ENCODE data around the gene MAST4.

The MAST4 gene

DNA sequence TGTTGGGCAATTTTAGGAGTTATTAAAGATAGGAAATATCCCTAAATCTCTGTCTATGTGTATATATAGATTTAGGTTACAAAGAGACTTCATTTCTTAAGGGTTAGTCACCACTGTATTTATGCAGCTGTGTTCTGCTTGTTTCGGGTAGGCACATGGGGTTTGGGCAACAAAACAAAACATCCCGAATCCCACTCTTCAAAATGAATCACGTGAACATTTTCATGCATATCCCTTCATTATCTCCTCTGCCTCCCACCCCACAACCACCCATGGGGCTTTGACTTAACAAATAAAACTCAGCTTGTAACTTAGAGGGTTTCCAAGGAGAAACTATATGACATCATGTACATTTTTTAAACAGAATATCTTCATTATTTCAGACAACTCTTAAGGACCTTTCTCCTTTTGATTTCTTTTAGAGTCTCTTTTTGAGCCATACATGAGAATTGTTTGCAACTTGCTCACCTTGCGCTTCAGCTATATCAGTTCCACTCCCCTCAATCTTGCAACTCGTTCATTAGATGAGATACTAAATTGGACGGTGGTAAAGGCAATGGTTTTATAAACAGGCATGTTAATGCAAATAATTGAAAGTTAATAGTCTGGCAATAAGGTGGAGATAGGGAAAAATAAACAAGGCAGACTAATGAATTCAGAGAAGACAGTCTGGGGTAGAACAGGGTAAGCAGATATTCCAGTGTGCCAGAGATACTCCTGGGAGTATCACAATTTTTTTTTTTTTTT lies 463.7 kb downstream of the MAST4 start:
- DNase-seq: no peak

DNA sequence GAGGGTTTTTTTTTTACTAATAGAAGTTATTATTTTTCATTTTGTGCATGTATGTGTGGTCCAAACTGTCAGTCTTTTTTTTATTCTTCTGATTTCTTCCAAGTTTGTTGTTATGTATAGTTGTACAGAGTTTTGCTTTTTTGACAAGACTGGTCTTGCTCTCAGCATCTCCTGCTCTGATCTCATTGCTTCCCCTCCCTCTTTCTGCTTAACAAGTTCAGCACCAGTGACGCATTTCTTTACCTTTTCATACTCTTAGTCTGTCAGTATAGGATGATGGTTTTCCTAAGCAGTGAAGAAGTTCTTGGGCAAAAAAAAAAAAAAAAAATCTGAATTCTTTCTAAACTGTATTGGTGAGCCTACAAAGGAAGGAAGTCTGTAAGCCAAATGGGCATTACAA lies 465.3 kb downstream of the MAST4 start:
- DNase-seq: no peak

DNA sequence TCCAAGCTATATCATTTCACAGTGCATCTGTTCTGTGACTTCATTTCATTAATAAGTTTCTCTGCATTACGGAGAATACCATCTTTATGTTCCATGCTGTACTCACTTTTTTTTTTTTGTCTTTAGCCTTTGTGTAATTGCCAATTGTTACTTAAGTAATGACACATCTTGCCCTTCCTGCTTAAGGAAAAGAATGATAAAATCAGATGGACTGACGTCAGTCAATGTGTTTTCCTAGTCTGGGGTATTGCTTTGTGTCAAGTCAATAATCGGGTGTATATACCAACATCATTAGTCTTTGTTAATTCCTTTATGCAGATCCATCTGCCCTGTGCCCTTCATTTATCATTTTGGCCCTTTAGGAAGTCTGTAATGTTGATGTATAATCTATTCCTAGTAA lies 466.9 kb downstream of the MAST4 start:
- no peak for DNase-seq

DNA sequence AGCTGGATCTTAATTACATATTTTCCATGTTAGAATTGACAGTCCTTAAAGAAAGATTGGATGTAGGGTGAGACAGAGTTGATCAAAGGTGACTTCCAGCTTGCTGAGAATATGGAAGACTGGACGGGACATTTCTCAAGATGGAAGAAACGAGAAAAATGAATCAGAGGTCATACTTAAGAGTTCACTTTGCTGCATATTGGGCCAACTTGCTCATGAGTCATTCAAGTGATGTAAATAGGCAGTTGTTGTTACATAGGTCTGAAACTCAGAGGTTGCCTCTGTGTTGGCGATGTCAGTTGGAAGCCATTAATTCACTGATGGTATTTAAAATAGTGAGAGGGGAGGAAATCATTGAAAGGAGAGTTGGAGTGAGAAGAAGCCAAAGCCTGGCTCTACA lies 467.6 kb downstream of the MAST4 start:
- DNase-seq: no peak

DNA sequence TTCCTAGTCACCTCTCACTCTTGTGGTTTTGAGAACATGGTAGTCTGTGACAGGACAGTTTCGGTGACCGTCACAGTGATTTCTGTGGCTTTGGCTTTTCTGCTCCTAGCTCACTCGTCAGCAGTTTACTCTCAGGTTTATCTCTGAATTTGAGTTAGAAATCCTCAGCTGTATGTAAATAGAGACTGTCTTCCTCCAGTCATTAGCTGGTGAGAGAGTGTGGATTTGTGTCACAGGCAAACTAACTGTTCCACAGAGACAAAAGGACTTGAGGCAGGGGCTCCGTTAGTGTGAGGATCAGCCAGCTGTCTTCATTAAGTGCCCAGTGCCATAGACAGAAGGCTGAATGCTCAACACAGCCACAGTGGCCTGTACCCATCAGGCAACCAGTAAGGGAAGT lies 469.0 kb downstream of the MAST4 start:
- DNase-seq: no peak

DNA sequence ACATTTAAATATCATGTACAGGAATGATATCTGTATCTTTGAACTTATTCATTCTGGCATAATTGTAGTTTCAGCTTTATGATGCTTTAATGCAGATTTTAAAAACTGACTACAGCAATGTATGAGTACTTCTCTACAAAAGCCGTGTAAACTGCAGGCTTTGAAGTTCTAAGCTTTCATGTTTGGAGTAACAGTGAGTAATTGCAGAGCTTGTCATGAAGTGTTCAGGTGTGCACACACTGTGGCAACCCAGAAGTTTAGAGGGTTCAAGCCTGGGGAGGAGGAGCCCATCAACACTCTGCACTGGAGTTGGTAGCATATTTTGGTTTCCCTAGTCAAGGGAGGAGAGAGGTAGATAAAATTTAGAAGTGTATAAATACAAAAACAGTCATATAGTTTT lies 469.5 kb downstream of the MAST4 start:
- DNase-seq: no peak

DNA sequence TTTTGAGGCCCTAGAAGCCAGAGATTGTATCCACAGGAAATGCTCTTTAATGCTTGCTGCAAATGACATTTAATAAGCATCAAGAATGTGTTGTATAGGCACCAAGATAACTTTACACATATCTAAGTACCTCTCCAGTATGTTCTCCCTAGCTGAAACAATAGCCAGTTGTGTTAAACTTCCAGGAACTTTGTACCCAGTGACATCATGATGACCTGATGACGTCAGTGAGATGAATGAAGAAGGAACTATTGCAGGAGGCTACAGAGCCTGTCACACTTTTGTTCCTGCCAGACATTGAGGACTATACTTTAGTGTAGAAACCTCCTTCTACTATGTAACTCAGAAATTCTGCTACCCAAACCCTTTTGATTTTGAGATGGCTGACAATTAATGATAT lies 470.6 kb downstream of the MAST4 start:
- DNase-seq: no peak

DNA sequence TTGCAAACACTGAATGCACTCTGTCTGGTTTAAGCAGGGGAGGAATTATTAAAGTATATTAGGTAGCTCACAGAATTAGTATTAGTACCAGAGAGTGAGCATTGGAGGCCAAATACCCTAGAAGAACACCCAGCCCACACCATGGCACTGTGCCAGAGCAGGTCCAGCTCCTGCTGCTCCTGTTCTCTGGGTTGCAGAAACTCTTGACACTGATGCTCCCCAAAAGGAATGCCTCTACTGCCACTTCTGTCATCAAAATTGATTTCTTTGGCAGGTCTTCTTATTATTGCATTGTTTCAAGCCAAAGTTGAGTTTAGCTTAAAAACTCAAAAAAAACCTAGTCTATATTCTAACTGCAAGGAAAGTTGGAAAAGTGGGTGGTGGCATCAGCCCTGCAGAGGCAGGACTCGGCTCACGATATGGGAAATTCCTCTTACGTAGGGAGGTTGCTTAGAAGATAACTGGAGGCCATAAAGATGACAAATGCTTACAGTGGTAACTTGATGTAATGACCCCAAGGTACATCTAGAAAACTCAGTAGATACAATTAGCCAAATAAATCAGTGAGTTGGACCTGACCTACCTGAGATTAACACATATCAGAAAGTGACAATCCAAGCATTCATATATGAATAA lies 477.0 kb downstream of the MAST4 start:
- no peak for DNase-seq

DNA sequence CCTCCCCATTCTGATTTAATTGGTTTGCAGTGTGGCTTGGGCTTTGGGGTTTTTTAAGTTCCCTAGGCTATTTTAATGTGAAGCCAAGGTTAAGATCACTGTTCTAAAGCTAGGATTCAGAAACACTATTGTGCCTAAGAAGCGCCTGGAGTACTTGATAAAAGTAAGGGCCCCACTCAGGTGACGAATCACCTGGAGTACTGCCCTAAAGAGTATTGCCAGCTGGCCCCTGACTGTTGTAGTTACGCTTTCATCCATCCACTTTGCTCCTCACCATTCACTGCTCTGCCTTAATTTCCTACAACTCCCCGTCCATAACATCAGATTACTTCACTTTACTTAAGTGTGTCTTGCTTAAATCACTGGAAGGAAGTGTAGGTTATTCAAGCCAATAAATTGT lies 481.1 kb downstream of the MAST4 start:
- DNase-seq: no peak

DNA sequence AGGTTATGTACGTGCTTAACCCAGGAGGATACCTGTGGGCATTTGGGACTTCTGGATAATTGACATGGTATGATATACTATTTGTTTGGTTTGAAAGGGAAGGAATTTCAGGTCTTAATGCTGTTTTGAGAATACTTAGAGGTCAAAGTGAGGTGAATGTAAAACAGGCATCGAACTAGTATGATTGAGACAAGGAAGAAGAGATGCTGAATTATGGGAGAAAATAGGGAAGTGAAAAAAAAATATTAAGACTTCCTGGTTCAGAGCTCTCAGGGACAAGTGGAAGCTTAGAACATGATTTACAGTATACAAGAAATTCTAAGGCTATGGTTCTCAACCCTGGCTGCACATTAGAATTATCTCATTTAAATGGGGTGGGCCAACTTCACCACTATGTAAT lies 485.1 kb downstream of the MAST4 start:
- no peak for DNase-seq

DNA sequence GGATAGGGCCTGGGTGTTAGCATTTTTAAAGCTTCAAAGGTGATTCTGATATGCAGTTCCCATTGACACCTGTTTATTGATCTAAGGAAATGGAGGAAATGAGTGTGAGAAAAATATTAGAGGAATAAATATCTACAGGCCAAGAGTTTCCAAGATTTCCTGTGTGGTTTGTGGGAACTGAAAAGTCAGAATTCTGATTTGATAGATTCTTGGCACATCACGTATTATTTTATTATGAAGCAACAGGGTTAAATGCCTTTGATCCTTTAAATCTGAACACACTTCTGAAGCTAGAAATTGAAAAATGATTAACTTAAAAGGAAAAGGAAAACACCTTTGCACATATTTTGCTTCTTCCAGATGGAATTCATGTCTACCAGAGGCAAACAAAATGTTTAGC lies 486.7 kb downstream of the MAST4 start:
- DNase-seq: no peak

DNA sequence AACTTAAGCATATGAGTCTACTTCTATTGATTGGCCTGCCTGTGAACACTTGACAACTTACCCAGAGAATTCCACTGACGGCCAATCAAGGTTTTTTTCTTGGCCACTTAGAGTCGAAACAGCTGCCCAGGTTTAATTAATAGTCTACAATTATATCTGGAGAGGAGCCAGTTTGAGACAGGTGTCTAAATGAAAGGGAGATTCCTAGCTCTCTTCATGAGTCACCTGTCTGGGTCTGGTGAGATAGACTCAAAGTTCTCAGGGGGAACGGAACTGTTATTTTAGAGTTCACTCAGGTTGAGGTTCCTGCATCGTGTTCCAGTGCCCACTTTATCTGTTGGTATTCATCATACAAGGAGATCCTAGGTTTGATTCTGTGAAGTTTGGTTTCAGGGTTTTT lies 489.4 kb downstream of the MAST4 start:
- DNase-seq: no peak

DNA sequence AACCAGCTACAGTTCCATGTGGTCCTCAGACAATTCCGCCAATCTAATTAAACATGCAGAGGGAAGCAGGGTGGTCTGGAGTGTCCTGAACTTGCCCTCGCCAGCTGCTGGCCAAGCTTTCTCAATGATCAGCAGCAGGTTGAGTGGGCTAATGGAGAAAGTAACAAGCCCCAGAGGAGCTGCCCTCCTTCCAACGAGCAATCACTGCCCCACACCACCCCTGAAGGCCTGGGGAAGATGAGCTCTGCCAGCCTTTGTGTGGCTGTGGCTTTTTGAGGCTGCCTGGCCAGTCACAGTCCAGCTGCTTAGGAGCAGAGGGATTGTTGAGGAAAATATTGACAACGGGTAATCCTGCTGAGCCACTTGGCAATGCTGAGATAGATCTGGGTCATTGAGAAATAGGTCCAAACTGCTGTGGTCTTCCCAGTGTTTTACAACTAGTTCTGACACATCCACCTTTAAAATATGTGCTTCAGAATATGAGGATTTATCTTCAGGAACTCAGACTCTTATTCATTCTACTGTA lies 493.1 kb downstream of the MAST4 start:
- no peak for DNase-seq

DNA sequence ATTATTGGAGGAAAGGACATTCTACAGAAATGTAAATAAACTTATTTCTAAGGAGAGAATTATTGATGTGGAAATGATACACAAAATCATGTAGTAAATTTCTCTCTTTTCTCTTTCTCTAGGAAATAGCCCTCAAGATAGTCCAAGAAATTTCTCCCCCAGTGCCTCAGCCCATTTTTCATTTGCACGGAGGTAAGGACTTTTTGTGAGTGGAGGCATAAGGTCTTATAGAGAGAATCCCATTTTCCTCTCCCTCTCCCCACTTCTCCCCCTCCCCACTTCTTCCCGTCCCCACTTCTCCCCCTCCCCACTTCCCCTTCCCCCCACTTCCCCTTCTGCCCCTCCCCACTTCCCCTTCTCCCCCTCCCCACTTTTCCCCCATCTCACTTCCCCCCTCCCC lies 493.8 kb downstream of the MAST4 start:
- DNase-seq: no peak

DNA sequence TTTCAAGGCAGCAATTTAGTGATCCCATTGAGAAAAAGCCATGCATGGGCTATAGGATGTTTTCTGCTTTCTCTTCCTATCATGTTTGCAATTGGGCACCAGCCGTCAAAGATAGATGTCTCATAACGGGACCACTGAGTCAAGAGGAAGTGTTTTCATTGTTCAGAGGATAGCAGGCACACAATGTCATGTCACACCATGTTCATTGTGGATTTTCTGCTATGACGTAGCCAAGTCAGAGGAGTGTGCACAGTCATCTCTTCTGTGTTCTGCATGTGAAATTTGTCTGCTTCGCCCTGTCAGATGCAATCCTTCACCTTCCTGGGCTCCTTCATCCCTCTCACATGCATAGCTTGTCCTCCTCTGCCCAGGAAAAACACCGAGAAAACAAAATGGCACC lies 494.4 kb downstream of the MAST4 start:
- DNase-seq: no peak

DNA sequence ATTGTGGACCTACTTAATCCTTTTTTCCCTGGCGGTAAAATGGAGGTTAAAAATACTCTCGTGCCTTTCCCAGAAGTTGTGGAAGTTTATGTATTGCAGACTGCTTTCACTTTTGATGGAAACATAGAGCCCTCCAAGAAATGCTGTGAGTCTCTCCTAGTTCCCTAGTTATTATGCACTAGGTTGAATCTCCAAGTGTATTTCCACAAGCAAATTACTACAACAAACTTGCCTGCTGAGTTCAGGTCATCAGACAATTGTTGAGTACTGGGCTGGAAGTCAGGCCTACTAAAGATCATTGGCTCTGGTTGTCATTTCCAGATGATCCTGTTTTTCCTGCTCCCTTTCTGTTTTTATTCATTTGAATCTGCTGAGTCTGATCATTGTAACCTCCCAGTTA lies 496.3 kb downstream of the MAST4 start:
- no peak for DNase-seq

DNA sequence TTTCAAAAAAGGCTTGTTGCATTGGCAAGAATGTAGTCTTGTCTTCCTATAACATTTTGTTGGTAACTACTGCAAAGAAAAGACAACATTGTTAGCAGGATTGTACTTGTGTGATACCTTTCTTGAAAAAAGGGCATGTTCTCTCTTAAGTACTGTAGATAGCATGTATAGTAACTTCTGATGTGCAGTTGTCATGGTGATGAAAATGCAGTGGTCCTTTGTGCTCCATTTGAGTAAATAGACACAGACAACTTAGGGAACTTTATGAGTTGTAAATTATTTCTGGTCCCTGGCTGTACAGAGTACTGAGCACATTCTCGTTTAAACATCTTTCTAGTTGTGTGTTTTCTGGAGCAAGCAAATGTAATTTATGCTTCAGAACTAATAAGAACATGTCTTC lies 497.1 kb downstream of the MAST4 start:
- no peak for DNase-seq

DNA sequence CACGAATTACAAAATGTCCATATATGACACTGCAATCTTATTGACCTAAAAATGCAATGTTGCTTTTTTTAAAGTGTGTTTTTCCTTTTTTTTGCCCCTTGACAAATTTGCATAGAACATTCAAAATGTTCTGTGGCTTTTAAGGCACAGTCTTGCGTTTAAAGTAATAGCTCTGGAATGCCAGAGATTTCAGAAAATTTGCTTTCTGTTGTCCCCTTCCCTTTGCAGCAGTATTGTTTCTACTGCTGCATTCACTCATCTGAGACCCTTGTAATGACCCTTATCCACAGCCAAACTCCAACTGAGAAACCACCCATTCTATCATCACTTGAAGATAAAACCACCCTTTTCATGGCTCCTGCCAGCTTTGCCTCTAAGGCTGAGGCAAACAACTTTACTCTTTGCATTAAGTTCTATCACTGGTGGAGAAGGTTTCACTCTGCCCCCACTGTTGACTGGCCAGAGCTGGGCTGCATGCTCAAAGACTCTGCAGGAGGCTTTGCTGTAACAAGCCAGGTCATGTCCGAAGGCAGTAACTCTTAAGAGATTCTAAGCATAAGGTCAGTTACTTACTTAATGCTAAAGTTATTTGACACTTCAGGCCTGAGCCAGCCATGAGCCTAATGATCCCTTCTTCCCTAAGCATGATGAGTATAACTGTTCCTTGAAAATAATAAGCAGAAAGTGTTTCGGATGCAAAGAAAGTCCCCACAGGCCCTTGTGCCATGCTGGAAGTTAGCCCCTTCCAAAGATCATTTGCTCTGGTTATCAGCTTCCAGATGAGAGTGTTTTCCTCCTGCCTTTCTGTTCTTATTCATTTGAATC lies 498.5 kb downstream of the MAST4 start:
- DNase-seq: no peak

DNA sequence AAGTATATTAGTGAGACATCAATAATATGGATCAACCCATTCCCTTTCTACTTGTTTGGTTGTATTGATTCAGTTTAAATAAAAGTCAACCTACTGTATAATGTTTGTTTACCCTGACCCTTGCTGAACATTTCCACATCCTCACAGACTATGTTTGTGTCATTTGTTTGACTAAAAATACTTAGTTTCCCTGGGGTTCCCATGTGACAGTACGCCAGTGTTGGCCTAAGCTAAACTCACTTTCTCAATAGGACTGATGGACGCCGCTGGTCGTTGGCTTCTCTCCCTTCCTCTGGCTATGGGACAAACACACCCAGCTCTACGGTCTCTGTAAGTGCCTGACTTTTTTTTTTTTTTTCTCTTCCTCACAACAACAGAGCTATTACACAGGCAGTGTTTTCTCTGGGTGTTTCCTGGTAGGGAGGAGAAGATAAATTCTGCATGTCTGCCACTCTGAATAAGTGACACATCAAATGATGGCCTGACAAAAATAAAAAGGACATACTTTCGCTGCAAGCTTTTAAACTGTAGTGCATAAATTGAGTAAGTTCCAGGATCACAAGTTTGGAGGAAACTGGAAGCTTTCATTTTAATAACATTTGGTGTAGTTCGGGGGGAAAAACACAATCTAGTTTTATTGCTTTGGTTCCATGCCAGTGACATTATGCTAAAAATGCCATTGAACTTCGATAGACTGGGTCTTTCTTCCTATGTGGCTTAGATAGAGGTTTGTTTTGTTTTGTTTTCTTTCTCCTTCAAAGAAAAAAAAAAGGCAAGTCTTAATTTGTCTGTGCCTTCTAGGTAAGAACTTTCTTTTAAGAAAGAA lies 499.4 kb downstream of the MAST4 start:
- DNase-seq: no peak

DNA sequence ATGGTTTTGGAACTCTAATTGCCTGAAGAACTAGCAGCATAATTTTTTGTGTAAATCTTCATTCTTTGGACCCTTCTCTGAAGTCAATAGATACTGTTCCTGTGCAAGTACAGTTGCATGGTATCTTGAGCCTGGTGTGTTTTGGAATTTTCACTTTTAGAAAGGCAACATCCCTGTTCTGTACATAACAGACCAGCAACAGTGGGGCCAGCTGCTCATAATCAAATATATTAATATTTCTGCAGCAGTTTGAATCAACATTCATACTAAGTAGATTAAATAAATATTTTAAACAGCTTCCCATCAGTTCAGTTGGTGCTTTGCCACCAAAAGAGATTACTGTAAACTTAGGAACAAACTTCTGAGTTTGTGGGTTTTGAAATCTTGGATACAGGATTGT lies 502.5 kb downstream of the MAST4 start:
- no peak for DNase-seq

DNA sequence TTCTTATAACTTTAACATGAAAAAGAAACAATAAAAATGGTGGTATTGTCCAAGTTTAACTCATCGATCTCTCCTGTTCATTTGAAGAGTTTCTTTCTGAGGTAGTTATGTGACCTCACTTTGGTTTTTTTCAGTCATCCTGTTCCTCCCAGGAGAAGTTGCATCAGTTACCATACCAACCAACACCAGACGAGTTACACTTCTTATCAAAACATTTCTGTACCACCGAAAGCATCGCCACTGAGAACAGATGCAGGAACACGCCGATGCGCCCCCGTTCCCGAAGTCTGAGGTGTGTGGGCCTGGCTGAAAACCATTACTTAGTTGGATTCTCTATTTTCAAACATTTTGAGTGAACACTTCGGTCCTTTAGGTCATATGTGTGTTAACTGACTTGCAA lies 504.1 kb downstream of the MAST4 start:
- DNase-seq: no peak

DNA sequence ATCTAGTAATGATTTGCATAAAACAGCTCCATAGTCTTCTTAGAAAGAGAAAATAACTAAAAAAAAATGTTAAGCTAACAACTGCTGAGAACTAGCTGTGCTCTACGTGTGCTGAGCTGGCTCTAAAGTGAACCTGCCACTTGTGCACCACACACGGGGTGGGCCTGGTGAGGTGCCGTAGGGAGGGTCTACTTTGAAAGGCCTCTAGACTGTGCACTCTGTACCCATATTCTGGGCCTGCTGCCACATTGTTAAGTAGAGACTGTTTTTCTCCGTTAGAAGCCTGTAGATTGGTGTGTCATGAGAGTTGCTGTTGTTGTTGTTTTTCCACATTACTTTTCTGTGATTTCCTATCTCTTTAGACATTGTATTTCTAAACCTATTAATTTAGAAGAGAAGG lies 506.5 kb downstream of the MAST4 start:
- no peak for DNase-seq

DNA sequence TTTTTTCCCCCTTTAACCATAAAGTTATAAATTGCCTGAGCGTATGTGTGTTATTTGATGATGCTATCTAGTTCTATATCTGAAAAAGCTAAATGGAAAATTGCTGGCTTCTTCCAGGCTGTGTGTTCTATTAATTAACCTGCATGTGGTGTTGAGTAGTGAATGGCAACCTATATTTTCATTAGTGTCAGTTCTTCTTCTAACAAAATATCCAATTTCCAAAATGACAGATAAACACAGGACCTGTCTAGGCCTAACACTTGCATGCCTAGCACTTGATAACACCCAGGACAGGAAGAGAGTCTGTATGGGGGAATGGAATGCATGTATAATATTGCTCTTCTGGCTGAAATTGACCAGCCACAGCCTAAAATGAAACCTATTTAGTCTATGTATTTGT lies 508.7 kb downstream of the MAST4 start:
- DNase-seq: no peak

Measured in activated gamma-delta T cell treated with Interleukin-2 at 50 U/mL for 16 hours (primary cell).